ENCODE results near the gene CSMD2. TPM values are rescaled to one million over a fixed set of nuclear protein-coding genes. Genes with fewer than 3 reads are reported as not detected.

Gene CSMD2
- polyA plus RNA-seq, 1 of the 3 experiments (the other 2 are of a cell fraction): not detected

- Histone ChIP-seq H2AFZ (ENCODE audit: low read depth) (no peak overlapping the region), H3K9me2 (no peaks in the 10 kb centered on the region), H3K36me3 (replicated peaks in 1 of 2; ENCODE audit: control insufficient read depth in 1 of 2, insufficient read depth in 2 of 2, low read length in 1 of 2) (no peaks in the 10 kb centered on the region), H3K9ac (no peak overlapping the region), H3K4me2 (no peak overlapping the region), H3K4me3 (ENCODE audit: low read depth in 2 of 2, low read length in 1 of 2) (no peak overlapping the region), H3K9me3 (no peaks in the 10 kb centered on the region), H3K27ac (ENCODE audit: low read depth in 2 of 2, low read length in 1 of 2) (no peak overlapping the region), H3F3A (replicated peaks; ENCODE audit: insufficient read depth) (no peaks in the 10 kb centered on the region), H4K20me1 (ENCODE audit: insufficient read depth) (no peaks in the 10 kb centered on the region), H3K4me1 (ENCODE audit: control insufficient read depth in 1 of 2, insufficient read depth in 2 of 2, low read depth in 1 of 2, low read length in 1 of 2) (peaks cover 0 to 6% of the 10 kb centered on the region in 2 experiments; a peak in 1 of 4 replicates), H3K79me2 (ENCODE audit: insufficient read depth) (no peaks in the 10 kb centered on the region), H3K27me3 (ENCODE audit: insufficient read depth) (no peaks in the 10 kb centered on the region)
- TF ChIP-seq ELF1 (IDR thresholded peaks at IDR 0.05) (no peak), RAD21 (IDR thresholded peaks at IDR 0.05; ENCODE audit: low read length) (no peak), EP300 (IDR thresholded peaks at IDR 0.05; ENCODE audit: borderline replicate concordance in 1 of 2, low read depth in 1 of 2, low read length in 1 of 2) (no peak), FOXM1 (IDR thresholded peaks at IDR 0.05; ENCODE audit: low read depth) (no peak), GABPA (IDR thresholded peaks at IDR 0.05; ENCODE audit: low read depth) (no peak), SMC3 (IDR thresholded peaks at IDR 0.05; ENCODE audit: low read depth, low read length) (no peak), RCOR1 (IDR thresholded peaks at IDR 0.05; ENCODE audit: low read length) (no peak), TCF12 (IDR thresholded peaks at IDR 0.05) (no peak), YY1 (IDR thresholded peaks at IDR 0.05; ENCODE audit: low read depth) (no peak), ZBTB33 (IDR thresholded peaks at IDR 0.05; ENCODE audit: borderline replicate concordance, low read depth) (no peak), POLR2AphosphoS5 (IDR thresholded peaks at IDR 0.05; ENCODE audit: low read depth, low read length) (no peak), TAF1 (IDR thresholded peaks at IDR 0.05; ENCODE audit: borderline replicate concordance, low read depth, low read length) (no peak)
- ChIA-PET POLR2A (no interaction called here), CTCF (interaction anchor here (0.8 to 1.2 kb wide), 2 partner anchors 13 to 166 kb away, joined by 3 read pairs; no protein-coding TSS in a partner anchor)
- no peak for DNase-seq
- 25% methylated on average over 12 of the region's 13 CpGs for WGBS (ENCODE audit: low lambda C conversion rate)
These were observed 167.6 kb downstream of the CSMD2 start for GRCh38 chr1:33997127-33998036.

- Histone ChIP-seq H3K27ac (ENCODE audit: low read depth in 2 of 2, low read length in 1 of 2) (no peak overlapping the region), H3K9me3 (no peaks in the 10 kb centered on the region), H3K4me3 (ENCODE audit: low read depth in 2 of 2, low read length in 1 of 2) (no peak overlapping the region), H3K79me2 (ENCODE audit: insufficient read depth) (no peaks in the 10 kb centered on the region), H3K9me2 (no peaks in the 10 kb centered on the region), H2AFZ (ENCODE audit: low read depth) (no peak overlapping the region), H3K9ac (no peak overlapping the region), H4K20me1 (ENCODE audit: insufficient read depth) (no peaks in the 10 kb centered on the region), H3F3A (replicated peaks; ENCODE audit: insufficient read depth) (no peaks in the 10 kb centered on the region), H3K4me2 (no peak overlapping the region), H3K27me3 (ENCODE audit: insufficient read depth) (no peaks in the 10 kb centered on the region), H3K4me1 (ENCODE audit: control insufficient read depth in 1 of 2, insufficient read depth in 2 of 2, low read depth in 1 of 2, low read length in 1 of 2) (peaks cover 0 to 6% of the 10 kb centered on the region in 2 experiments; a peak in 1 of 4 replicates), H3K36me3 (replicated peaks in 1 of 2; ENCODE audit: control insufficient read depth in 1 of 2, insufficient read depth in 2 of 2, low read length in 1 of 2) (no peaks in the 10 kb centered on the region)
- POLR2A ChIA-PET: no interaction called here
- no peak for DNase-seq
- CTCF ChIA-PET: interaction anchor here (1.9 kb wide), 1 partner anchor 12 kb away, joined by 4 read pairs; no protein-coding TSS in a partner anchor
- 39% methylated on average over 5 of the region's 5 CpGs for WGBS (ENCODE audit: low lambda C conversion rate)
- TF ChIP-seq TAF1 (IDR thresholded peaks at IDR 0.05; ENCODE audit: borderline replicate concordance, low read depth, low read length): no peak
- no peak for TF ChIP-seq PBX3 (IDR thresholded peaks at IDR 0.05)
- no peak for TF ChIP-seq CTCF (IDR thresholded peaks at IDR 0.05)
- no peak for TF ChIP-seq EP300 (IDR thresholded peaks at IDR 0.05; ENCODE audit: borderline replicate concordance in 1 of 2, low read depth in 1 of 2, low read length in 1 of 2)
- TF ChIP-seq RCOR1 (IDR thresholded peaks at IDR 0.05; ENCODE audit: low read length): no peak
- TF ChIP-seq IRF3 (IDR thresholded peaks at IDR 0.05; ENCODE audit: low read depth, low read length): no peak
- no peak for TF ChIP-seq RFX5 (IDR thresholded peaks at IDR 0.05; ENCODE audit: low read length)
- TF ChIP-seq NFIC (IDR thresholded peaks at IDR 0.05; ENCODE audit: borderline replicate concordance): no peak
- no peak for TF ChIP-seq CHD2 (IDR thresholded peaks at IDR 0.05; ENCODE audit: low read length, partially characterized antibody)
- no peak for TF ChIP-seq USF1 (IDR thresholded peaks at IDR 0.05; ENCODE audit: borderline replicate concordance, low read depth)
- TF ChIP-seq GABPA (IDR thresholded peaks at IDR 0.05; ENCODE audit: low read depth): no peak
- TF ChIP-seq MAX (IDR thresholded peaks at IDR 0.05; ENCODE audit: low read depth): no peak
These were observed 168.7 kb downstream of the CSMD2 start for GRCh38 chr1:33996281-33996680.
